GM18870 (cell line): ENCODE measurements around the gene SNRK.

Experiments used
- ATAC-seq: cut with Tn5 transposase; IDR thresholded peaks from one replicate; pipeline ENCODE4 v1.9.1; 2021; ENCODE audit warnings: moderate library complexity; ENCODE audit not compliant: unreplicated experiment

The SNRK gene

DNA sequence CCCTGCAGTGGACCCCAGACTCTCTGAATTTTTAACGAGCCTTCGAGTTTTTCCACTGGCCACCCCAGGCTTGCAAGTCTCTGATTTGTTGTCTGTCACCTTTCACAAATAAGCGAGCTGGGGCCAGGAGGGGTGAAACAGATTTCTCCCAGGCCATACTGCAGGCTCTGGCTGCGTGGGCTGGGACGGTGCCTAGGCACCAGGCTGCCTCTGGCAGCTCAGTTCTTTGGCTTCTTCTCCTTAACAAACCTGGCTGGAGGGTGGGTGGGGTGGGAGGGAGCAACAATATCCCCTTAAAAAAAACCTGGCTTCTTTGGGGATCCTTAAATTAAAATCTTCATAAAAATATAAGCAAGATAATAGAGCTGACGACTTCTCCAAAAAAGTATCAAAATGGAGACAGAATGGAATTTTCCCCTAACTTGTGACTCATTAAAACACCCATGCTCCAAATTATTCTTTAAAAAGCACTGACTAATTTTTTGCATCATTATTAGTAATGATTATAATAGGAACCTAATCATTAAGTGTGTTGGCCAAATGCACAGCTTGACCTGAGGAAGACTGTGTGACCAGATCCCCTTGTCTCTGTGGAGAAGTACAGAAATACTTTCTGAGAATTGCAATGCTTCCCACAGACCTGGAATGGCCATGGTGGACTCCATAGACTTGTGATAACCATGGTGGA lies 84.1 kb downstream of the SNRK start:
- ATAC-seq = no peak

DNA sequence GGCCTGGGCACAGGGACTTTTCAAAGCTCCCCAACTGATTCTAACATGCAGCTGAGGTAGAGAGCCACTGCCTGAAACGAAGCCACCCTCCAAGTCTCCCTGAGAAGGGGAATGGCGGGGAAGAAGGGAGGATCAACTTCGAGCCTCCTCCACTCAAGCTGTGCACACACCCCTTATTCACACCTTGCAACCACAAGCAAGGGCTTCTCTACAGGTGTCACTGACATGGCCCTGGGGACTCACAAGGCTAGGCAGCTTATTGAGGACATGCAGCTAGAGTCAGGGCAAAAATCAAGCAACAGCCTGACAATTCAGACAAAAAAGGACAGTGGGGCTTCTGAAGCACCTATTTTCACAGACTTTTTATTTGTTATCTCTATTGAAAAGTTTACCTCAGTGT lies 85.2 kb downstream of the SNRK start:
- ATAC-seq = no peak

DNA sequence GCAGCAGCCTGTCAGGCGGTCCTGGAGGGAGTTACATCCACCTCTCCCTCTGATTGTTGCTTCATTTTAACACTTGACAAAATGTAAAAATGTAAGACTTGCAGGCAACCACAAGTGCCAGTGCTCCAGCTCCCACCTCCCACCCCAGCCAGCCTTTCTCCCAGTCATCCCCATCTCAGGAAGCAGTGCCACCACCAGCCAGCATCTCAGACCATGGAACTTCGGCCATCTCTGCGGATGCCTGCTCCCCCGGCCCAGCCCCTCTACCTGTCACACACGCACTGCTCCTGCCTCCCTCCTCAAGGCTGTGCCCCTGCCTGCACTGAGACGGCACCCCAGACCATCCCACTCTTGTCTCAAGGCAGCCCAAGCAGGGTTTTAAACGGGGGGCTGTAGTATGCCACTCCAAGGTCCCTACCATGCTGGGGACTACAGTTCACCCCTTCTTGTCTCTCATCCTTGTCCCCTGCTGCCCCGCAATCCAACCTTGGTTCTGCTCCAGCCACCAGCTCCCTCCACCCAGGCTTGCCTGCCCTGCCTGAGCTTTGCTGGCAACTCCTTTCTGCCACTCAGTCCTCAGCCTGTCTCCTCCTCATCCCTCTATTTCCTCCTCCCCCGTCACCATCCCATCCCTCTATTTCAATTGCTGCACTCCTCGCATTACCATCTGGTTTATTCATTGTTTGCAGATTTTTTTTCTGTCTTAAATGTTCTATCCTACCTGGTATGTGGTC lies 85.8 kb downstream of the SNRK start:
- ATAC-seq = no peak

DNA sequence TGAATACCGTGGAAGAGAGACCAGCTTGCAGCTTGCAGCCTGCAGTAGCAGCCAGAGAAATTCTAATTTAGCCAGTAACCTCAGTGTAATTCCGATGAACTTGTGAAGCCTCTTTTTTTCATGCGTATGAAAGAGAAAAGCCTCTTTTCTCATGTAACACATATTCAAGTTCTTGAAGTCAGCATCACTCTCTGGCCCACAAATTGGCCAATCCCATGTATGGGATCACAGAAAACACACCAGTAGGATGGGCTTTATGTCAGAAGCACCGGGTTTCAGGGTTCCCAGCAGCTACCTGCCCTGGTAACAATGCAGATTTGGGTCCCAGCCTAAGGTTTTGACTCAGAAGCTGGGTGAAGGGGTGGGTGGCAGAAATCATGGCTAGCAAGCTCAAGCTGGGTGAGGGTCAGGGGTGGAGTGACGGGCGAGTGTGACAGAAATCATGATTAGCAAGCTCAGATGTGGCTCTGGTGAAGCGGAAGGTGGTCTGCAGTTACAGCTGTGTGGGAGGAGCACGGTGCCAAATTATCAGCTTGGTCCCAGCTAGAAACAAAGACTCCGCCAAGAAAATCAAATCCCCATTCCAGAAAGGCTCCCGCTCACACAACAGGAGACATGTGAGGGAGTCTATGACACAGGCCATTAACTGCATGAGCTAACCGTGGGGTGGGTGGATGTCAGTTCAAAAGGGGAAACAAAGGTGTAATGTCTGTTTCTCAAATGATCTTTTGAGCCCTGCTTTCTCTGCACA lies 86.6 kb downstream of the SNRK start:
- ATAC-seq = no peak

DNA sequence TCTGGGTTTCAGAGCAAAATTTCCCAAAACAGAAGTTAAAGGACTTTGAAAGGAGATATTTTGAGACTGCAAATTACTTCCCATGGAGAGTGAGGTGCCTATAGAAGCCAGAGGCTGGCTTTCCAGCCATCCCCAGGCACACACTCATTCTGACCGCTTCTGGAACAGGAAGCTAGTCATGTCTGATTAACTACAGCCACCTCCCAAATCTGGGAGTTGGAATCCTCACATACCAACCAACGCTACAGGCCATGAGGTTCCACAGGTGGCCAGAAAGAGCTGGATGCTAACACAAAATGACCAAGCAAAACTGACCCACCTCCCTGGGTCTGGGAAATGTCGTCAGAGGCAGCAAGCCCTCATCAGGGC lies 87.2 kb downstream of the SNRK start:
- no peak for ATAC-seq

DNA sequence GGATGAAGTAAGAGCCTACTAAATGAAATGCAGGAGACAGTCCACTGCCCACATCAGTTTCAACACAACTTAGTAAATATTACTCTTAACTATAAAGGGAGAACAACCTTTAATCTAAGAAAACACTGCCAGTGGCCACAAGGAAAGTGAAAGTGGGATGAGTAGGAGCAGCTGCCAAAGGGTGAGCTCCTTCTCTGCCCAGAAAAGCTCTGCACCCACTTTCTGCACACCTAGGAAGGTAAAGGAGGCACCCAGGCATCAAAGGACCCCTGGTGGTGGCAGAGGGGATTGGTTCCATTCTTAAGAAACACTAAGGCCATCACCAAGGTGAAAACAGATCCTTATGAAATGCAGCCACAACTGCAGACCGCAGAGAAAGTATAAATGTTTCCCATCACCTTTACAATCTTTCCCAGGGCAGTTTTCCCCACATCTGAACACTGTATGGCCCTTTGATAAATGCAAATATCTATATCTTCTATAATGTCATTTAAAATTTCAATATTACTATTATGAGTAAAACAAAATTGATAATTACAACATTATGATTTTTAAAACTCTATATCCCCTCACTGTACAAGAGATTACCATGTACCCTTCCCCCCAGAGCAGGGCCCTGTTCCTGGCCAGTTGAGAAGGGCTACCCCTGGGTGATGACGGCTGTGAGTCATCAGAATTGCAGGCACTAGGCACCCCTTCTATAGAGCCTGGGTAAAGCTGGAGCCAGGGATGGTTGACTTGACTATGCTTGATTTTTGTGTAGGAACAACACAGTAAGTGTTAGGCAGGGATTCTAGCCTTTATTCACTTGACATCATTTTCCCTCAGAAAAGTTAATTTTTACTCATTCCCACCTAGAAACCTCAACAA lies 92.0 kb downstream of the SNRK start:
- no peak for ATAC-seq

DNA sequence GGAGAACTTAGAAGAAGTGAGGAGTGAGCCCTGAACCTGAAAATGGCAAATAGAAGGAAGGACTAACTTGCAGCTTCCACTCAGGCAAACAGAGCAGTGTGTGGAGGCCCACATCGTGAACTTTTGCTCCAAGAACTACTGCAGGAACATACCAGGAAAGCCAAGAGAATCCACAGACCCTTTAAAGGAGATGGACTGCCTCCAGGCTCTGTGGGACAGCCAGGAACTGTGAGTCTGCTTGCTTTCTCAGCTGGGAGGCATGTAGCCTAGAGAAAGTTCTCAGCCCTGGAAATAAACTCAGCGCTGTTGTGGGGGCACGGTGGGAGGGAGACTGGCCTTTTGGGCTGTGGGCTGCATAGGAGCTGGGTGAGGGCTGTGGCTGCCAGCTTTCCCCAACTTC lies 93.0 kb downstream of the SNRK start:
- ATAC-seq = no peak

DNA sequence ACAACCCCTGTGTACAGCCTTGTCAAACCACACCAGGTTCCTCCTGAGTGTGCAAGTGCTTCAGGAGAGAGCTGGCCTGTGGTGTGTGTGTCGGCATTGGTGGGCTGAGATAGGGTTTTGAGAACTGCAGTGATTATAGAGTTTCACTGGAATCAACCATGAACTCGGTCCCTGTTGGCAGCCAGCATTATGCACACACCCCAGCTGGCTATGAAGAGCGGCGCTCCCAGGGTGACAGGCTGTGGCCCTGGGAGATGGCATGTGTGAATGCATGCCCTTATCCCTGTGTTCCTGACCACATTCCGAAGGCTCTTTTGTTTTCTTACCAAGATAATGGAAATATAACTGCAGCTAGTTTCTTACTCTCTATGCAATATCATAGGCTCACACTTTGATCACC lies 101.8 kb downstream of the SNRK start:
- ATAC-seq = no peak

DNA sequence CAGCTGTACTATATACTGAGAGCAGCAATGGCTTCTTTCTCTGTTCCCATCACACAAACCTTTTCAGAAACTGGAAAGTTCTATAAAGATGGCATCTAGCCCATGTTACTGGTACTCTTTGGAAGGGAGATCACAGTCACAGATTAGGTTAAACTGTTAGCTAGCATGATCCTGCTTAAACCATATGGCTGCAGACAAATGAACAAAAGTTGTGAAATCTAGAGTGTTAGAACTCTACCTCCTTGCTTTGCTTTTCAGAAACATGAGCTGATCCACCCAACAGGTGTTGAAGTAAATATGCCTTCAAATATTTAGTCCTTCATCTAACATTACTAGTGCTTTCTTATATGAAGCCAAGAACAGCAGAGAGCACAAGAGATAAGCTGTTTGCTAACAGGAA lies 102.6 kb downstream of the SNRK start:
- ATAC-seq = no peak

DNA sequence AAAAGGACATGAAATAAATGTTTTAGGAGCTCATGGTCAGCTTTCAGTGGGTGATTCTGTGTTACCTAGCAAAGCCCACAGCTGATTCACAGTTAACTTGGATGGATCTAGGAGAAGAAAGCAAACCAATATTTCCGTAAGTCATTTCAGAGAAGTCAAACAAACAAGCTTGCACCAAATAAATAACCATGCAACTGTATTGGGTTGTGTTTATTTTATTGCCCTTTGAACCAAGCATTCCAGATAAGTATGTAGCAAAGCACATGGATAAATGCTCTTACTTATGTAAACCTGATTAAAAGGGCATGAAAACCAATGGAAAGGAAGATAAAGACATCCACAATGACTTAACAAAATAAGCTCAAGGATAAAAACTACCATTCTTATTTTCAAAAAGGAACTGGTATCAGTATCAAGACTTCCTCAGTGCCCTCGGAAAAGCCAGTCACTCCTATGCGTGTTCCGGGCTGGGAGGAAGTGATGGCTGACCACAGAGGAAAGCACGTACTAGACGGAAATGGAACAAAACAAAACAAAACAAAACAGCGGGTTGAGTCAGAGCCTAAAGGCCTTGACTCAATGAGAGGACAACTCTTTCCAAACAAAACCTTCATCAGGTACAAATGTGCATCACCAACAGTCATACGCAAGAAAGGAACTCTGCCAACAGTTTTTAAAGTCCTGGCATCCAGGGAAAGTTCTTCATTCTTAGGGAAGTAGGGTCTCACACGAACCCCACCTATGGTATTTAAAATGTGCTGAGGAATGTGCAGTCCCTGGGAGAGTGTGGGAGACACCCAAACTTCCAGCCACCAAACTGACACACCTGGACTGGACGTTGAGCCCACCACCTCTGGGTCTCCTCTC lies 103.3 kb downstream of the SNRK start:
- ATAC-seq = no peak

DNA sequence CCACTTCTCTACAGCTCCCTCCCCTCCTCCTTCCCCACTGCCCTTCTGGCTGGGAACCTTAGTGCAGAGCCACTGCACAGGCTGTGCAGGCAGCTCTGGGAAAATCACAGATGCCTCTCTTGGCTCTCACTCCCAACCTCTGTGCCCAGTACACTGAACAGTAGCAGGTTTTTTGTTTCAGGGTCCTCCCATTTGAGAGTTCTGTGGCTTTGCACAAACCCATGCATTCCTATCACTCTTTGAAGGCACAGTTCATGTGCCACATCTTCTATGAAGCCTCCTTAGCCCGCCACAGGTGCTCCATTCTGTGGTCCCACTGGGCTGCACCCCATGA lies 103.9 kb downstream of the SNRK start:
- ATAC-seq = no peak

DNA sequence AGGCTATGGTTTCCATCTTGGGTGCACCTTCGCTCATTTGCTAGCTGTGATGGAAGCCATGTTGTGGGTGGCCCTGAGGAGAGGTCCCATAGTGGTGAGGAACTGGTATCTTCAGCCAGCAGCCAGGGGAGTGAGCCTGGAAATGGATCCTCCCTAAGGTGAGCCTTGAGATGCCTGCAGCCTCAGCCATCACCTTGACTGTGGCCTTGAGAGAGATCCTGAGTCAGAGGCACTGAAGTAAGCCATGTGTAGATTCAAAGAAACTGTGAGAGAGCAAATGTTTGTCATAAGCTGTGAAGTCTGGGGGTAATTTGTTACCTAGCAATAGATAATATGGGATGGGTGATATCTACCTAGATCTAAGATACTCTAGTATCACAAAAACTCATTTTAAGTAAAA lies 105.3 kb downstream of the SNRK start:
- no peak for ATAC-seq

DNA sequence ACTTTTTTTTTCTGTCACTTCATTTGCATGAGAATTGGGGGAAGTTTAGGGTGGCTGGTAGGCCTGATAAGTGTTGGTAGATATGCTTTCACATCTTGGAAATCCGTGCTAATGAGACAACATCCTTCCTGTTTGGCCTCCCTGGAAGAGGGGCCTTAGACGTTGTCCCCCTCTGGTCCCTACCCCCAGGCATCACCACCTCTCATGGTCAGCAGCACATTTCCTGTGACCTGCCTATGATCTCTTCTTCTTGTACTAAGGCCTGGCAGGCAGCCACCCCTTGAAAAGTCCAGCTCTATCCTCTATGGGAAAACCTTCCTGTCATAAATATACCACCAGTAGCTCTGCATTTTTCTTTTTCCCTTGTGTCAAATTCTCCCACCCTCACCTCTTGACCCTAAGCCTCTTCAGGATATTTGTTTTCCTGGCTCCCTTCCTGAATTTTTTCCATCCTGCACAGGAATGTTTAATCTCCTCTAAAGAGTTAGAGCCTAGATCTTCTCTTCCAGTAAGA lies 107.8 kb downstream of the SNRK start:
- no peak for ATAC-seq

DNA sequence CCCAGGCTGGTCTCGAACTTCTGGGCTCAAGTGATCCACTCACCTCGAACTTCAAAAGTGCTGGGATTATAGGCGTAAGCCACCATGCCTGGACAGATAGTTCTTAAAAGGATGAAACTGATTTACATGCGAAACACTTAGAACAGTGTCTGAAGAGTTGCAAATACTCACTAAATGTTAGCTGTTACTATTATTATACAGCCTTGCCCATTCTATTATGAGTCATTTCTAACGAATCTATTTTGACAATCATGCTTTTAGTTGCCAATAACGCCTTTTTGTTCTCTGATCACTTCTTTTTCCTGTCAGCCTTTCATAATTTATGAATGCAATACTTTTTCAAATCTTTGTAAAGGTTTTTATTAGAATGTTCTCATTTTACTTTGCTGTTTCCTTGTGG lies 112.7 kb downstream of the SNRK start:
- no peak for ATAC-seq

DNA sequence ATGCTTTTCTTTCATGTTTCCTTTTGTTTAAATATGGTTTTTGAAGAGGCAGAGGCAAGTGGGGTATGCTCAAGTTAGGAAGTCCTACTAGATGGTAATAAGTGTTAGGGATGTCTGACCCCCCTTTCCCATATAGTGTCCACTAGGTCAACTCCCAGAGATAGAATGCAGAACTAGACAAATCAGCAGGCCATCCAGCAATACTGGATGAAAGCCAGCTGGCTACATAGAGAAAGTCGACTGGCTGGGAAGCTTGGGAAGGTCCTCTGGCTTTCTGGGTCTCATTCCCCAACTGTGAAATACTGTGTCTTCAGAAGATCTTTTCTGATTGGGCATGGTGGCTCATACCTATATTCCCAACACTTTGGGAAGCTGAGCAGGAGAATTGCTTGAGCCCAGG lies 113.8 kb downstream of the SNRK start:
- ATAC-seq = no peak
